ENCODE measurements around the gene PRAME. TPM values are rescaled to one million over a fixed set of nuclear protein-coding genes. Genes with fewer than 3 reads are reported as not detected.
A peak's percentile ranks its signal among the peaks of the same experiment; 100 is the strongest.

Gene PRAME
- total RNA-seq, 1 experiment from 2014 or later, result 68.4 TPM

GRCh38 chr22:22593964-22594656 lies 35.0 kb upstream of the PRAME start:
- BruUV-seq (replicated peaks), result no TSS peak
- intact Hi-C loops (cut with micrococcal nuclease; ENCODE audit: unreplicated experiment), result loop anchor here (10.0 kb wide), 1 partner anchor 129 kb away; no protein-coding TSS in a partner anchor
- no peaks in the 10 kb centered on the region for H3K36me3 ChIP-seq (ENCODE audit: control insufficient read depth, insufficient read depth, low read length)
- no peaks in the 10 kb centered on the region for H3K27me3 ChIP-seq (ENCODE audit: control insufficient read depth, insufficient read depth, low read length)
- no peaks in the 10 kb centered on the region for H3K4me1 ChIP-seq (ENCODE audit: control insufficient read depth, insufficient read depth, low read length)
- DNase-seq (ENCODE audit: low read depth, low spot score) (peak; percentile 20), ATAC-seq (no peak; the same call in 1 of the 2 replicates)
- no peak overlapping the region for H3K4me3 ChIP-seq (ENCODE audit: low read depth in 2 of 2, low read length in 2 of 2)
- ChIA-PET POLR2A (interaction anchor here (0.7 kb wide), 1 partner anchor 548 kb away, joined by 4 read pairs; the partner anchor contains the start of gene RSPH14), CTCF (interaction anchor here (0.7 kb wide), 1 partner anchor 14 kb away, joined by 5 read pairs; no protein-coding TSS in a partner anchor)
- peak; percentile 82 for TF ChIP-seq CTCF (IDR thresholded peaks at IDR 0.05)
- no peak for TF ChIP-seq REST (IDR thresholded peaks at IDR 0.05; ENCODE audit: insufficient read depth in 1 of 2, low read depth in 2 of 2, low read length in 1 of 2)
- H3K9me3 ChIP-seq (ENCODE audit: control insufficient read depth, insufficient read depth, low read depth, low read length), result no peaks in the 10 kb centered on the region
- in situ Hi-C loops (cut with HindIII; ENCODE audit: low pct_unique_long_range_greater_than_20kb, low sequenced_read_pairs), result no loop called here
- H3K27ac ChIP-seq (ENCODE audit: low read length), result no peak overlapping the region

GRCh38 chr22:22593250-22593649 lies 34.2 kb upstream of the PRAME start:
- Histone ChIP-seq H3K27me3 (ENCODE audit: control insufficient read depth, insufficient read depth, low read length) (no peaks in the 10 kb centered on the region), H3K4me1 (ENCODE audit: control insufficient read depth, insufficient read depth, low read length) (no peaks in the 10 kb centered on the region), H3K9me3 (ENCODE audit: control insufficient read depth, insufficient read depth, low read depth, low read length) (no peaks in the 10 kb centered on the region), H3K36me3 (ENCODE audit: control insufficient read depth, insufficient read depth, low read length) (no peaks in the 10 kb centered on the region), H3K4me3 (ENCODE audit: low read depth in 2 of 2, low read length in 2 of 2) (no peak overlapping the region), H3K27ac (ENCODE audit: low read length) (no peak overlapping the region)
- intact Hi-C loops (cut with micrococcal nuclease; ENCODE audit: unreplicated experiment), result loop anchor here (10.0 kb wide), 1 partner anchor 128 kb away; no protein-coding TSS in a partner anchor
- no peak for DNase-seq (ENCODE audit: low read depth, low spot score)
- no peak for TF ChIP-seq REST (IDR thresholded peaks at IDR 0.05; ENCODE audit: insufficient read depth in 1 of 2, low read depth in 2 of 2, low read length in 1 of 2)
- TF ChIP-seq SIN3A (IDR thresholded peaks at IDR 0.05; ENCODE audit: borderline replicate concordance, insufficient read depth, low read depth, low read length), result no peak
- no peak for TF ChIP-seq TCF7L2 (IDR thresholded peaks at IDR 0.05; ENCODE audit: low read depth, low read length)
- TF ChIP-seq POLR2AphosphoS5 (IDR thresholded peaks at IDR 0.05; ENCODE audit: low read depth, low read length), result no peak
- no peak for TF ChIP-seq CTCF (IDR thresholded peaks at IDR 0.05)
- no peak for ATAC-seq
- in situ Hi-C loops (cut with HindIII; ENCODE audit: low pct_unique_long_range_greater_than_20kb, low sequenced_read_pairs), result no loop called here
- ChIA-PET POLR2A (no interaction called here), CTCF (interaction anchor here (0.7 kb wide), 1 partner anchor 14 kb away, joined by 5 read pairs; no protein-coding TSS in a partner anchor)
- no TSS peak for BruUV-seq (replicated peaks)

Data from Panc1 (cell line).